SK-N-MC (cell line): Measurements from ENCODE around the gene SDHAF1.

Experiments used
- EZH2 ChIP-seq: fragments of 200-600 bp; sonication (generic); IDR thresholded peaks from one replicate; pipeline ENCODE4 v1.6.1; 2017; ENCODE audit warnings: antibody characterized with exemption
- POLR2AphosphoS5 ChIP-seq: IDR thresholded peaks from 2 replicates; pipeline ENCODE4 v1.6.1; 2012; ENCODE audit warnings: mild to moderate bottlenecking, low read depth, low read length, borderline replicate concordance

- TF ChIP-seq POLR2AphosphoS5 (no peak), EZH2 (no peak)
These were observed 3.9 kb upstream of the SDHAF1 start for GRCh38 chr19:35990771-35991730.
